Ectodermal cell (in vitro differentiated cells): Measurements from ENCODE around the gene PPARD.
"Not testable (repeated sequence)": the region's sequence is repeated elsewhere in the genome, so short reads cannot be mapped to it uniquely, and the experiment has no call there.

Experiments
- H3K27ac ChIP-seq: 2 replicates; pipeline ENCODE4 v1.7.0; 2013; ENCODE audit warnings: mild to moderate bottlenecking, low read depth, low read length; ENCODE audit not compliant: insufficient read depth, poor library complexity, severe bottlenecking
- H3K27me3 ChIP-seq: 2 replicates; pipeline ENCODE4 v1.7.0; 2013; ENCODE audit warnings: mild to moderate bottlenecking, low read length; ENCODE audit not compliant: insufficient read depth, control insufficient read depth, poor library complexity, severe bottlenecking
- H3K36me3 ChIP-seq: one replicate; pipeline ENCODE4 v1.7.0; 2013; ENCODE audit warnings: low read length; ENCODE audit not compliant: control insufficient read depth, insufficient read depth
- H3K4me1 ChIP-seq: one replicate; pipeline ENCODE4 v1.7.0; 2013; ENCODE audit warnings: low read length; ENCODE audit not compliant: control insufficient read depth, insufficient read depth
- H3K4me3 ChIP-seq: 2 replicates; pipeline ENCODE4 v1.7.0; 2013; ENCODE audit warnings: low read depth, low read length, control low read depth; ENCODE audit not compliant: insufficient read depth
- H3K9me3 ChIP-seq: 2 replicates; pipeline ENCODE4 v1.7.0; 2013; ENCODE audit warnings: mild to moderate bottlenecking, low read length, moderate library complexity; ENCODE audit not compliant: control insufficient read depth
- WGBS, 2 experiments: methylation state at CpG; one replicate each; pipeline ENCODE4 v1.1.7; 2013; ENCODE audit warnings: missing lambda C conversion rate in 2 of 2; 5-methylcytosine and 5-hydroxymethylcytosine counted together

The PPARD gene

DNA sequence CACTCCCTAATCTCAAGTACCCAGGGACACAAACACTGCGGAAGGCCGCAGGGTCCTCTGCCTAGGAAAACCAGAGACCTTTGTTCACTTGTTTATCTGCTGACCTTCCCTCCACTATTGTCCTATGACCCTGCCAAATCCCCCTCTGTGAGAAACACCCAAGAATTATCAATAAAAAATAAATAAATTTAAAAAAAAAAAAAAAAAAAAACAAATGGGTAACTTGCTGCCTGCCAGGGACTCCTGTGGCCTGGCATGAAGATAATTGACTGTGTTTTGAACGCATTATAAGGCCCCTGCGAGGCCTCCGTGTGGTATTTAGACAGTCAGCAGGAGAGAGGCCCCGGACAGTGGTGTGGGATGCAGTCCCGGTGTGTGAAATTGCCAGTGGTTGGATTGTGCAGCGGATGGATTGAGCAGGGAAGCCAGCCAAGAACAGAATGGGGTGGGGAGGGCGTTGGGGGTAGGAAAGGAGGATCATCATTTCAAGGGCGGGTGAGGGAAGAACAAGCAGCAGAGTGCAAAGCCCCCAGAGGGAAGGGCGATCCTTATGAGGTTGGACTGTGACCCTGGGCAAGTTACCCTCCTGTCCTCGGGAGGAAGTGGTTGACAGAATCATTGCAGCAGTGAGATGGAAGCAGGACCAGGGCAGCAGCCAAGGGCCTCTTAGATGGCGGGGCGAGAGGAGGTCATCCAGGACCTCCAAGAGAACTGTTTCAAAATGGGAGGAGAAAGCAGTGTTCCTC is 43.3 kb downstream of the PPARD start:
- H3K4me3 ChIP-seq = no peak overlapping the region
- H3K9me3 ChIP-seq = peaks cover 2% of the 10 kb centered on the region
- no peaks in the 10 kb centered on the region for H3K36me3 ChIP-seq
- H3K27ac ChIP-seq = no peak overlapping the region
- WGBS, 2 experiments = 94% methylated on average over 12 of the region's 14 CpGs
- no peaks in the 10 kb centered on the region for H3K27me3 ChIP-seq
- H3K4me1 ChIP-seq = no peaks in the 10 kb centered on the region

DNA sequence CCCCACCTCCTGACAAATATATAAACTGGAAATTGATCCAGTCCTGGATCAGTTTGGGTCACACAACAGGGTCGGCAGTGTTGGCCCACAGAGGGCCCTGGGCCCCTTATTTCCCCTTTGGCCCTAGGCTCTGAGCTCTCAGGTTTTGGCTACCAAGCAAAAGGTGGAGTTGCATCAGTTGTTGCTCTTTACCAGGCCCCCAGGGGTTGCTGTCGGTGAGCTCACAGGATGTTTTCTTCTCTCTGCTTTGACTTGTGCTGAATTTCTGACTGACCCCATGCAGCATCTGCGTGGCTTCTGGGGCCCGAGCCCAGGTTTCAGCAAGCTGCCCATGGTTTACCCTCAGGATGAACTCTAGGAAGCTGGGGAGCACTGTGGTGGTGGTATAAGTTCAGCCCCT is 44.6 kb downstream of the PPARD start:
- H3K9me3 ChIP-seq = peaks cover 2% of the 10 kb centered on the region
- no peaks in the 10 kb centered on the region for H3K27me3 ChIP-seq
- WGBS, 2 experiments = 75 to 80% methylated on average over 4 of the region's 4 CpGs
- no peak overlapping the region for H3K4me3 ChIP-seq
- no peak overlapping the region for H3K27ac ChIP-seq
- H3K36me3 ChIP-seq = no peaks in the 10 kb centered on the region
- H3K4me1 ChIP-seq = no peaks in the 10 kb centered on the region

DNA sequence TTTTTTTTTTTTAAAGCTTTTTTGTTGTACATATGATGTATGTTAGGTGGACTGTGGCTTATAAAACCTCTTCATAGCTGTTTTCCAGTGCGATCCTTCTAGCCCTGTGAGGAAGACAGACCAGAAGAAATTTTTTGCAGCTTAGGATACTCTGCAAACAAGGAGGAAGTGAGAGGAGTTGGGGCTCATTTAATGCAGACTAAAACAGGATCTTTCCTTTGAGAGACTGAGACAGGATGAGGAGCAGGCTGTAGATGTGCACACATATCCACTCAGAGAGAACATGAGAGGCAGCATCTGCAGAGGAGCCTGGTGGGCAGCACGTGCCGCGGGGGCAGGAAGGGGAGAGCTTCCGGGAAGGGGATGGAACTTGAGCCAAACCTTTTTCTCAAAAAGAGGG is 45.7 kb downstream of the PPARD start:
- H3K36me3 ChIP-seq = no peaks in the 10 kb centered on the region
- H3K9me3 ChIP-seq = no peaks in the 10 kb centered on the region
- no peak overlapping the region for H3K4me3 ChIP-seq
- H3K4me1 ChIP-seq = no peaks in the 10 kb centered on the region
- no peaks in the 10 kb centered on the region for H3K27me3 ChIP-seq
- H3K27ac ChIP-seq = no peak overlapping the region
- WGBS, 2 experiments = 95 to 97% methylated on average over 5 of the region's 5 CpGs

DNA sequence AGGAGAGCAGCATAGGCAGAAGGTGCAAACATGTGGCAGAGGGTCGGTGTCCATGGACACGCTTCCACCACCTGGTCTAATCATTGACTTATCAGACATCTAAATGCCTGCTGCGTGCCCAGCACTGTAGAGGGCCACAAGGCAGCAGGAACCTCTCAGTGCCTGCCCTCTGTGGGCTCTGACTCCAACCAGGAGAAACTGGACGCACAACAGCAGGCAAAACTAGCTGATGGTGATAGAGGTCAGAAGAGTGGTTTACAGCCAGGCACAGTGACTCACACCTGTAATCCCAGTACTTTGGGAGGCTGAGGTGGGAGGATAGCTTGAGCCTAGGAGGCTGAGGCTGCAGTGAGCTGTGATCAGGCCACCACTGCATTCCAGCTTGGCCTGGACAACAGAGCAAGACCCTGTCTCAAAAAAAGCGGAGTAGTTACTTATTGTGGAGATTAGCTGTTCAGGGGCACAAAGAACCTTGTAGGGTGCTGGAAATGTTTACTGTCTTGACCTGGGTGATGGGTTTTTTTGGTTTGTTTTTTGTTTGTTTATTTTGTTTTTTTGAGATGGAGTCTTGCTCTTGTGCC is 46.5 kb downstream of the PPARD start:
- Histone ChIP-seq H3K27ac (no peak overlapping the region), H3K9me3 (no peaks in the 10 kb centered on the region), H3K36me3 (no peaks in the 10 kb centered on the region), H3K4me1 (no peaks in the 10 kb centered on the region), H3K4me3 (no peak overlapping the region), H3K27me3 (no peaks in the 10 kb centered on the region)
- WGBS, 2 experiments = 96% methylated on average over 5 of the region's 5 CpGs

DNA sequence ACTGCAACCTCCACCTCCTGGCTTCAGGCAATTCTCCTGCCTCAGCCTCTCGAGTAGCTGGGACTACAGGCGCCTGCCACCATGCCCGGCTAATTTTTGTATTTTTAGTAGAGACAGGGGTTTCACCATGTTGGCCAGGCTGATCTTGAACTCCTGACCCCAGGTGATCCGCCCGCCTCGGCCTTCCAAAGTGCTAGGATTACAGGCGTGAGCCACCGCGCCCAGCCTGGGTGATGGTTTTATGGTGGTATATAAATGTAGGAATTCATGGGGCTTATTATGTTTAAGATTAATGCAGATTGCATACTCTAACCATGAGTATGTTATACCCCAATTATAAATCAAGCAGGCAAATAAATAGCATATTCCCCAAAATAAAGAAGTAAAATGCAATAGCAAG is 47.0 kb downstream of the PPARD start:
- H3K27ac ChIP-seq, H3K4me1 ChIP-seq, H3K9me3 ChIP-seq, H3K4me3 ChIP-seq, H3K36me3 ChIP-seq, H3K27me3 ChIP-seq: not testable (repeated sequence)
- 82 to 95% methylated on average over 9 of the region's 9 CpGs for WGBS, 2 experiments

DNA sequence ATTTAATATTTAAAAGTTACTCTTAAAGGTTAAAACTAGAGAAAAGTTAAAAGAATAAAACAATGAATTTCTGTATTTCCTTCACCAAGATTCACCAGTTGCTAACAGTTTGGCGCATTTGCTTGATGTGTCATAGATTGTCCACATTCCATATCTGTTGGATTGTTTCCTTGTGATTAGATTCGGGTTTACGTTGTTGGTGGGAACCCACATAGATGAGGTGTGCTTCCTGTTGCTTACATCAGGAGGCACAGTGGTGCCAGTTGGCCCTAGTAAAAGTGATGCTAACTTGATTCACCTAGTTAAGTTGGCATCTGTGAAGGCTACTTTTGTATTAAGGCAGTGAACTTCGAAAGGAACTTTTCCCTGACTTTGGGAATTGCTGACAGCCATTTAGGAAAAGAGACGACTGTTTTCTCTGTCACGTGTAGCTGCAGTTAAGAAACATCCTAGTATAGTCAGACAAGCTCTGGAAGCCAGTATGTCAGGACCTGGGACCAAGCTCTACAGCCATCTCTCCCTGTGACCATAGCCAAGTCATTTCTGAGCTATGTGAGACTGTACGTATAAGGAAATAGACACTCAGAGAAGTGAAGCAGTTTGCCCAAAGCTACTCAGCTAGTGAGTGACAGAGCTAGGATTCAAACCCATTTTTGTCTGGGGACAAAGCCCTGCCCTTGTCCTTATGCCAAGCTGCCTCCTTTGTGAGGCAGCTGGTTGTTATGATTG is 49.0 kb downstream of the PPARD start:
- no peaks in the 10 kb centered on the region for H3K4me1 ChIP-seq
- no peaks in the 10 kb centered on the region for H3K9me3 ChIP-seq
- WGBS, 2 experiments = 92 to 95% methylated on average over 7 of the region's 7 CpGs
- H3K36me3 ChIP-seq = no peaks in the 10 kb centered on the region
- H3K27ac ChIP-seq = no peak overlapping the region
- no peak overlapping the region for H3K4me3 ChIP-seq
- H3K27me3 ChIP-seq = no peaks in the 10 kb centered on the region

DNA sequence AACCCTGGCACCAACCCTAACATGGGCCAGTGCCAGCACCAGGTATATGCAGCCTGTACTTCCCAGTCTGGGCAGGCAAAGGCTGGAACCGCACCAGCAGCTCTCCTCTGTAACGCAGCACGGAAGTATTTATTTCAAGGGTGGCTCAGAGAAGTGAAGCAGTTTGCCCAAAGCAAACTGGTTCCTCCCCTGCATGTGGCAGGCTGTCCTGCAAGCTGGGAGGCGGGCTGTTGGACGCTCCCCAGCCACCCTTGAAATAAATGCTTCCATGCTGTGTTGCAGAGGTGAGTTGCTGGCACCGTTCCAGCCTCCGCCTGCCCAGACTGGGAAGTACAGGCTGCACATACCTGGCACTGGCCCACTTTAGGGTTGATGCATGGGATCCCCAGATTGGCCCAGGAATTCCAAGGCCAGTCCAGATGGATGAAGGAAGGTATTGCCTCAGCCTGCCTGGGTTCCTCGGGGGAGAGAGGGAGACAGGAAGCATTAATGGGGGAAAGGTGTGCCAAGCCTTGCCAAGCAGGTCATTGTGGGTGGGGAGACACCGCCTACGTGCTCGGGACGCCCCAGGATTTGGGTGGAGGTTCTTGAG is 49.8 kb downstream of the PPARD start:
- Histone ChIP-seq H3K4me3 (no peak overlapping the region), H3K4me1 (no peaks in the 10 kb centered on the region), H3K27me3 (no peaks in the 10 kb centered on the region), H3K9me3 (no peaks in the 10 kb centered on the region), H3K36me3 (no peaks in the 10 kb centered on the region), H3K27ac (no peak overlapping the region)
- WGBS, 2 experiments = 94 to 95% methylated on average over 12 of the region's 12 CpGs

DNA sequence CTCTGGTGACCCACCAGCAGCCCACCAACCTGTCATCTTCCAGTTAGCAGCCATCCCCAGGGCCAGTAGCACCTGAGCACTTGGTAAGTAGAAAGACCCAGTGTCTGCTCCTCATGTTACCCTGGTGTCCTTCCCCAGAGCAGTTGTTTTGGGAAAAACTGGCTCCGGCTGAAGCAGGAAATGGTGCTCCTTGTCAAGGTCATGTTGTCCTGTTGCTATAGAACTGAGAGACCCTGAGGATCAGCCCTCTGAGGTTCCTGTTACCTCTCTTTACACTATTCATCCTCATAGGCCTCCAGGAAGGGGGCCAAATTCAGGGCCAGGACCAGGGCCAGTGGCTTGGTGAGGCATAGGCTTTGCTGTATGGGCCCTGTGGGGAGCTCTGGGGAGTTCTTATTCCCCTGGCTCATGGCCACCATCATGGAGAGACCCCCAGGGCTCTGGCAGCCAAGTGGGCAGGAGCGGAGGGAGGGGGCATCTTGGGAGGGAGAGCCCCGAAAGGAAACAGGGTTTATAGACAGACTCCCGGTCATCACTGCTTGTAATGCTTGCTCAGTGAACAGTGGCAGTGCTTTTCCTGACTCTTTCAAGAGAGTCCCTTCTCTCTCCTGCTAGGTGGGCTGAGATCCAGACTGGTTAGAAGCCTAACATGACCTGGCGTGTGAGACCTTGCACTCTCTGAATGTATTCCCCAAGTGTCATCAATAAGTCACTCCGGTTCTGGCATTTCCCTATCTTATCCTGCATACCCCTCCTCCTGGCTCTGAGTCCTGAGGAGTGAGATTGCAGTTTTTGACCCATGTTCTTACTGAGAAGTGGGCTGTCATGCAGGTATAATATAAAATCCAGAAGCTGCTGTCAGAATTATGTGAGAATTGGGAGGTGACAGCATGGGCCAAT is 50.7 kb downstream of the PPARD start:
- WGBS, 2 experiments = 87 to 94% methylated on average over 6 of the region's 6 CpGs
- no peaks in the 10 kb centered on the region for H3K4me1 ChIP-seq
- H3K9me3 ChIP-seq = no peaks in the 10 kb centered on the region
- H3K27me3 ChIP-seq = no peaks in the 10 kb centered on the region
- H3K36me3 ChIP-seq = no peaks in the 10 kb centered on the region
- no peak overlapping the region for H3K4me3 ChIP-seq
- H3K27ac ChIP-seq = no peak overlapping the region

DNA sequence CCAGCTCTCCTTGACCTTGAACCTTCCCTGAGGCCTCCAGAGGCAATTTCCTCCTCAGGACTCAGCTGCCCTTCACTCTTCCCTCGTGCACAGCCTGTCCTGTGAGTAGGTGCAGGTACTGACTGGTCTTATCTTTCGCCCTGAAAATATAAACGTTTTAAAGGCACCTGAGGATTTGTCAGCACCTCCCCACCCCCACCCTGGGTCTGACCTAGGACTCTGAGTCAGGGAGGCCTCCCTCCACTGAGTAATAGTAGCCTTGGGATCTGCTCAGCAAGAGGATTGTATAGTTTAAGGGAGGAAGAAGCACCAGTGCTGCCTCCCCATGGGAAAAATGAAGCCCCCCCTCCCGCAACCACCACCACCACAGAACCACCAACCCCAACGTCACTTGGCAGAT is 54.6 kb downstream of the PPARD start:
- H3K4me3 ChIP-seq = no peak overlapping the region
- H3K27me3 ChIP-seq = no peaks in the 10 kb centered on the region
- H3K4me1 ChIP-seq = no peaks in the 10 kb centered on the region
- WGBS, 2 experiments = 75 to 83% methylated on average over 5 of the region's 5 CpGs
- no peaks in the 10 kb centered on the region for H3K9me3 ChIP-seq
- no peak overlapping the region for H3K27ac ChIP-seq
- no peaks in the 10 kb centered on the region for H3K36me3 ChIP-seq
